ENCODE results near the gene TMEM184C.

TMEM184C gene

DNA sequence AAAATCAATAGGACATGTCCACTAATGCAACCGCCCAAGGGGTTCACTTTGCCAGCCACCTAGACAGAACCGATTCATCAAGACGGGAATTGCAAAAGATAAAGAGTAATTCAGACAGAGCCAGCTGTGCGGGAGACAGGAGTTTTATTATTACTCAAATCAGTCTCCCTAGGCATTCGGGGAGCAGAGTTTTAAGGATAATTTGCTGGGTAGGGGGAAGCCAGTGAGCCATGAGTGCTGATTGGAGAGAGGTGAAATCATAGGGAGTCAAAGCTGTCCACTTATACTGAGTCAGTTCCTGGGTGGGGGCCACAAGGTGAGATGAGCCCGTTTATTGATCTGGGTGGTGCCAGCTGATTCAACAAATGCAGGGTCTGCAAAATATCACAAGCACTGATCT is 8.5 kb downstream of the TMEM184C start:
- Histone ChIP-seq H3K27ac (replicated peaks) (no peak overlapping the region), H3K4me3 (replicated peaks; ENCODE audit: insufficient read depth, low read length) (no peak overlapping the region), H3K27me3 (ENCODE audit: insufficient read depth, poor library complexity, severe bottlenecking) (no peaks in the 10 kb centered on the region)
- DNase-seq (ENCODE audit: low read depth in 1 of 2, low spot score in 1 of 2): no peak
- TF ChIP-seq, protein P1, sequence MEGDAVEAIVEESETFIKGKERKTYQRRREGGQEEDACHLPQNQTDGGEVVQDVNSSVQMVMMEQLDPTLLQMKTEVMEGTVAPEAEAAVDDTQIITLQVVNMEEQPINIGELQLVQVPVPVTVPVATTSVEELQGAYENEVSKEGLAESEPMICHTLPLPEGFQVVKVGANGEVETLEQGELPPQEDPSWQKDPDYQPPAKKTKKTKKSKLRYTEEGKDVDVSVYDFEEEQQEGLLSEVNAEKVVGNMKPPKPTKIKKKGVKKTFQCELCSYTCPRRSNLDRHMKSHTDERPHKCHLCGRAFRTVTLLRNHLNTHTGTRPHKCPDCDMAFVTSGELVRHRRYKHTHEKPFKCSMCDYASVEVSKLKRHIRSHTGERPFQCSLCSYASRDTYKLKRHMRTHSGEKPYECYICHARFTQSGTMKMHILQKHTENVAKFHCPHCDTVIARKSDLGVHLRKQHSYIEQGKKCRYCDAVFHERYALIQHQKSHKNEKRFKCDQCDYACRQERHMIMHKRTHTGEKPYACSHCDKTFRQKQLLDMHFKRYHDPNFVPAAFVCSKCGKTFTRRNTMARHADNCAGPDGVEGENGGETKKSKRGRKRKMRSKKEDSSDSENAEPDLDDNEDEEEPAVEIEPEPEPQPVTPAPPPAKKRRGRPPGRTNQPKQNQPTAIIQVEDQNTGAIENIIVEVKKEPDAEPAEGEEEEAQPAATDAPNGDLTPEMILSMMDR (IDR thresholded peaks at IDR 0.05; ENCODE audit: insufficient read depth, low read length): no peak
- TF ChIP-seq GABPA (IDR thresholded peaks at IDR 0.05; ENCODE audit: low read depth) (no peak), POLR2AphosphoS5 (IDR thresholded peaks at IDR 0.05; ENCODE audit: low read depth) (no peak), SPI1 (IDR thresholded peaks at IDR 0.05; ENCODE audit: borderline replicate concordance, low read depth) (no peak)
- TF ChIP-seq, protein P2, sequence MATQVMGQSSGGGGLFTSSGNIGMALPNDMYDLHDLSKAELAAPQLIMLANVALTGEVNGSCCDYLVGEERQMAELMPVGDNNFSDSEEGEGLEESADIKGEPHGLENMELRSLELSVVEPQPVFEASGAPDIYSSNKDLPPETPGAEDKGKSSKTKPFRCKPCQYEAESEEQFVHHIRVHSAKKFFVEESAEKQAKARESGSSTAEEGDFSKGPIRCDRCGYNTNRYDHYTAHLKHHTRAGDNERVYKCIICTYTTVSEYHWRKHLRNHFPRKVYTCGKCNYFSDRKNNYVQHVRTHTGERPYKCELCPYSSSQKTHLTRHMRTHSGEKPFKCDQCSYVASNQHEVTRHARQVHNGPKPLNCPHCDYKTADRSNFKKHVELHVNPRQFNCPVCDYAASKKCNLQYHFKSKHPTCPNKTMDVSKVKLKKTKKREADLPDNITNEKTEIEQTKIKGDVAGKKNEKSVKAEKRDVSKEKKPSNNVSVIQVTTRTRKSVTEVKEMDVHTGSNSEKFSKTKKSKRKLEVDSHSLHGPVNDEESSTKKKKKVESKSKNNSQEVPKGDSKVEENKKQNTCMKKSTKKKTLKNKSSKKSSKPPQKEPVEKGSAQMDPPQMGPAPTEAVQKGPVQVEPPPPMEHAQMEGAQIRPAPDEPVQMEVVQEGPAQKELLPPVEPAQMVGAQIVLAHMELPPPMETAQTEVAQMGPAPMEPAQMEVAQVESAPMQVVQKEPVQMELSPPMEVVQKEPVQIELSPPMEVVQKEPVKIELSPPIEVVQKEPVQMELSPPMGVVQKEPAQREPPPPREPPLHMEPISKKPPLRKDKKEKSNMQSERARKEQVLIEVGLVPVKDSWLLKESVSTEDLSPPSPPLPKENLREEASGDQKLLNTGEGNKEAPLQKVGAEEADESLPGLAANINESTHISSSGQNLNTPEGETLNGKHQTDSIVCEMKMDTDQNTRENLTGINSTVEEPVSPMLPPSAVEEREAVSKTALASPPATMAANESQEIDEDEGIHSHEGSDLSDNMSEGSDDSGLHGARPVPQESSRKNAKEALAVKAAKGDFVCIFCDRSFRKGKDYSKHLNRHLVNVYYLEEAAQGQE (IDR thresholded peaks at IDR 0.05; ENCODE audit: insufficient replicate concordance, low read depth): no peak

DNA sequence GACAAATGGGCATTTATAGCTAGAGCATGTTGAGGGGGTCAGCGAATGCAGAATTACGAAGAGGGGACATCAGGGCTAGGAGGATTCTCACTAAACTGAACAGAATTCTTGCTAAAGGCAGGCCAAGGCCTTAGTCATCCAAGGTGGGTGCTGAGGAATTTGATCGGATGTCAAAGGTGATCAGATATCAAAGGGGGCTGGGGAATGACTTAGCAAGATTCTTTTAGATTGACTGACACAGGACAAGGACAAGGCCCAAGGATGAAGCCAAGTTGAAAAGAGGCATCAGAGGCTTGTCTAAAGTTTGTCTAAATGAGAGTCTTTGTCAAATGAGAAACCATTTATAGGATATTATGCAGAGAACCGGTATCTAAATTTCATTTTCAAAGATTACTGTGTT is 9.7 kb downstream of the TMEM184C start:
- Histone ChIP-seq H3K27ac (replicated peaks) (no peak overlapping the region), H3K4me3 (replicated peaks; ENCODE audit: insufficient read depth, low read length) (no peak overlapping the region), H3K27me3 (ENCODE audit: insufficient read depth, poor library complexity, severe bottlenecking) (no peaks in the 10 kb centered on the region)
- no peak for TF ChIP-seq GABPA (IDR thresholded peaks at IDR 0.05; ENCODE audit: low read depth)
- DNase-seq (ENCODE audit: low read depth in 1 of 2, low spot score in 1 of 2): no peak

DNA sequence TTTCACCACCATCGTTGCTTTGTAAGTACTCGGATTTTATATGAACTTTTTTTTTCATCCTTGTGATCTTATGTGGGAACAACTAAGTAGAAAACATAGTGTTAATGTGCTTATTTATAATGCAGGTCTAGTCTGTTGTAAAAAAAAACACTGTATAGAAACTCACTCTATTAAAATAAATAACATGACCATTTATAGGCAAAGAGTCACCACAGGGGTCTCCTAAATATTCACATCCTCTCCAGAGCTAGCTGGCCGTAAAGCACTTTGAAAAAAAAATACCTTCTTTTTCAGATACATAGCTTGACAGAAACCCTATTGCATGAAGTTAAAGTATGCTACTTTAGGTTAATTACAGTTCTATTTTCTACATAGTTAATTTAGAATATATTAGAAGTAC is 11.2 kb downstream of the TMEM184C start:
- Histone ChIP-seq H3K27ac (replicated peaks) (no peak overlapping the region), H3K4me3 (replicated peaks; ENCODE audit: insufficient read depth, low read length) (no peak overlapping the region), H3K27me3 (ENCODE audit: insufficient read depth, poor library complexity, severe bottlenecking) (no peaks in the 10 kb centered on the region)
- TF ChIP-seq POLR2AphosphoS5 (IDR thresholded peaks at IDR 0.05; ENCODE audit: low read depth) (no peak), SPI1 (IDR thresholded peaks at IDR 0.05; ENCODE audit: borderline replicate concordance, low read depth) (no peak), GABPA (IDR thresholded peaks at IDR 0.05; ENCODE audit: low read depth) (no peak)
- TF ChIP-seq, protein P2 (IDR thresholded peaks at IDR 0.05; ENCODE audit: insufficient replicate concordance, low read depth): no peak
- TF ChIP-seq, protein P1 (IDR thresholded peaks at IDR 0.05; ENCODE audit: insufficient read depth, low read length): no peak
- DNase-seq (ENCODE audit: low read depth in 1 of 2, low spot score in 1 of 2): no peak

DNA sequence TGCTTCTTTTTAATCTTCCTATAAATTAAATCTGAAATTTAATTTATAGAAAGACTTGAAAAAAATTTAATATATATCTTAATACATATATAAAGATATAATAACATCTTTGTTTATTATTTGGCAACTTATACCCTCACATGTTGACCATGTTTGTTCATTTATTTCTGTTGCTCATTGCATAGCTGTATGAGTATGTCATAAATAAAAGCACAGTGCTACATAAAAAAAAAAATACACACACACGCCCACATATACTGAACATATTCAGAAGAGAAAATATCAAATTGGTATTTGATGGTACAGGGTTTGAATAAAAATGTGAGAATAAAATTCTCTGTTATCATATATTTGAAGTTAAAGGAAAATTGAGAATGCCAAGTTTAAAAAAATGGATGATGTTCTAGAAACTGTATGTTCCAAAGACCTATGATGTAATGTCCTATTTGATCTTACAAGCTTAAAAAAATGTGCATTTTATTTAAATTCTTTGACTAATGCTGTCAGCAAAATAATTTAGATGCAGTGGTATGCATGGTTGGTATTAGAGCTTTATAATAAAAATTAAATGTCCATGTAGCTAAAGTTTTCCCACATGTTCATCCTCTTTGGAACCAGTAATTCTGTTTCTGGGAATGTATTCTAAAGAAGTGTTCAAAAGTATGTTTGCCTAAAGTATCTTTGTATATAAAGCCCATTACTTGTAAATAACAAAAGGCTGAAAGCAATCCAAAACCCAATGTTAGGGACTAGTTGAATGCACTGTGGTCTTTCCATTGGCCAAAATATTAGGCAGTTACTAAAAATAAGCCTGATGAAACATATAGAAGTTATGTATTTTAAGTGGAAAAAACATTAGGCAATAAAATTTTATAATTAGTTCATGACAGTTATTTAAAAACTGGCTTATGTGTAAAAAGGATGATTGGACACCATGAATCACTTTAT is 12.9 kb downstream of the TMEM184C start:
- no peaks in the 10 kb centered on the region for H3K27me3 ChIP-seq (ENCODE audit: insufficient read depth, poor library complexity, severe bottlenecking)
- no peak overlapping the region for H3K27ac ChIP-seq (replicated peaks)
- TF ChIP-seq SPI1 (IDR thresholded peaks at IDR 0.05; ENCODE audit: borderline replicate concordance, low read depth): no peak
- TF ChIP-seq, protein P1 (IDR thresholded peaks at IDR 0.05; ENCODE audit: insufficient read depth, low read length): no peak
- TF ChIP-seq GABPA (IDR thresholded peaks at IDR 0.05; ENCODE audit: low read depth): no peak
- TF ChIP-seq, protein P2 (IDR thresholded peaks at IDR 0.05; ENCODE audit: insufficient replicate concordance, low read depth): no peak
- no peak for TF ChIP-seq POLR2AphosphoS5 (IDR thresholded peaks at IDR 0.05; ENCODE audit: low read depth)
- no peak overlapping the region for H3K4me3 ChIP-seq (replicated peaks; ENCODE audit: insufficient read depth, low read length)
- no peak for DNase-seq (ENCODE audit: low read depth in 1 of 2, low spot score in 1 of 2)
